Neural progenitor cell (in vitro differentiated cells): Measurements from ENCODE around the gene TAF8. TPM values are rescaled to one million over a fixed set of nuclear protein-coding genes. Genes with fewer than 3 reads are reported as not detected.
A peak's percentile ranks its signal among the peaks of the same experiment; 100 is the strongest.
"Not testable (repeated sequence)": the region's sequence is repeated elsewhere in the genome, so short reads cannot be mapped to it uniquely, and the experiment has no call there.

Source experiments
- DNase-seq: peaks from one replicate; pipeline ENCODE4 v3.0.0-alpha.2; 2016; ENCODE audit warnings: low spot score
- H2AFZ ChIP-seq: fragments of 200-600 bp; sonication (generic); replicated peaks from 2 replicates; pipeline ENCODE4 v1.6.1; 2016; ENCODE audit warnings: antibody characterized with exemption
- H3F3A ChIP-seq: fragments of 200-600 bp; sonication (generic); 2 replicates; pipeline ENCODE4 v1.6.1; 2016; ENCODE audit warnings: antibody characterized with exemption, low read depth
- H3K27ac ChIP-seq: fragments of 200-600 bp; sonication (generic); 2 replicates; pipeline ENCODE4 v1.5.1; 2016; ENCODE audit warnings: mild to moderate bottlenecking
- H3K27me3 ChIP-seq: fragments of 200-600 bp; sonication (generic); 2 replicates; pipeline ENCODE4 v1.6.1; 2016; ENCODE audit warnings: mild to moderate bottlenecking, moderate library complexity
- H3K36me3 ChIP-seq: fragments of 200-600 bp; sonication (generic); 2 replicates; pipeline ENCODE4 v1.5.1; 2016
- H3K4me1 ChIP-seq: fragments of 200-600 bp; sonication (generic); 2 replicates; pipeline ENCODE4 v1.6.1; 2016; ENCODE audit warnings: mixed run types
- H3K4me2 ChIP-seq: fragments of 200-600 bp; sonication (generic); 2 replicates; pipeline ENCODE4 v1.6.1; 2016
- H3K4me3 ChIP-seq: fragments of 200-600 bp; sonication (generic); 2 replicates; pipeline ENCODE4 v1.5.1; 2016
- H3K79me2 ChIP-seq: fragments of 200-600 bp; sonication (generic); 2 replicates; pipeline ENCODE4 v1.6.1; 2016; ENCODE audit warnings: low read depth
- H3K9ac ChIP-seq: fragments of 200-600 bp; sonication (generic); 2 replicates; pipeline ENCODE4 v1.6.1; 2016
- H3K9me3 ChIP-seq: fragments of 200-600 bp; sonication (generic); 2 replicates; pipeline ENCODE4 v1.5.1; 2016; ENCODE audit warnings: low read depth
- H4K20me1 ChIP-seq: fragments of 200-600 bp; sonication (generic); 2 replicates; pipeline ENCODE4 v1.6.1; 2016; ENCODE audit warnings: low read depth
- H3K27ac Mint-ChIP-seq: 3 replicates; pipeline ENCODE4 v1.8.0; 2021; ENCODE audit warnings: mixed read lengths
- H3K27me3 Mint-ChIP-seq: 2 replicates; pipeline ENCODE4 v1.8.0; 2022; ENCODE audit warnings: low read depth, mild to moderate bottlenecking, inconsistent platforms, moderate library complexity, mixed read lengths; ENCODE audit not compliant: insufficient read depth
- H3K36me3 Mint-ChIP-seq: 3 replicates; pipeline ENCODE4 v1.8.0; 2021; ENCODE audit warnings: mixed read lengths
- H3K4me1 Mint-ChIP-seq: 3 replicates; pipeline ENCODE4 v1.8.0; 2021; ENCODE audit warnings: mixed read lengths
- H3K4me3 Mint-ChIP-seq: 3 replicates; pipeline ENCODE4 v1.8.0; 2021; ENCODE audit warnings: mild to moderate bottlenecking, moderate library complexity, mixed read lengths
- H3K9me3 Mint-ChIP-seq: 3 replicates; pipeline ENCODE4 v1.8.0; 2020; ENCODE audit warnings: mixed read lengths
- CTCF ChIP-seq: fragments of 200-600 bp; sonication (generic); IDR thresholded peaks from 2 replicates; pipeline ENCODE4 v1.5.1; 2017; ENCODE audit warnings: antibody characterized with exemption, mild to moderate bottlenecking
- EZH2 ChIP-seq: fragments of 200-600 bp; sonication (generic); IDR thresholded peaks from 2 replicates; pipeline ENCODE4 v1.6.1; 2017; ENCODE audit warnings: antibody characterized with exemption, mild to moderate bottlenecking, moderate library complexity
- EZH2phosphoT487 ChIP-seq: fragments of 200-600 bp; sonication (generic); IDR thresholded peaks from 2 replicates; pipeline ENCODE4 v1.6.1; 2017; ENCODE audit warnings: antibody characterized with exemption
- total RNA-seq: library from RNA; depleted of rRNA; stranded (reverse); fragments of >200 nt; gene quantifications from 2 replicates; pipeline ENCODE4 v1.2.3, GENCODE V29; 2015; ENCODE audit warnings: low replicate concordance

TAF8 gene
- 38.0 and 43.8 TPM in 2 replicates for total RNA-seq

- peak within 1 kb of the TSS; percentile 99 for H2AFZ ChIP-seq
- H3K27ac ChIP-seq: peak within 1 kb of the TSS; percentile 79
- peaks cover 32% of the 10 kb centered on the region for H3K79me2 ChIP-seq
- no peaks in the 10 kb centered on the region for H3K9me3 Mint-ChIP-seq
- peaks cover 20% of the 10 kb centered on the region for H3F3A ChIP-seq
- H3K9ac ChIP-seq: peak within 1 kb of the TSS; percentile 85
- H3K9me3 ChIP-seq: no peaks in the 10 kb centered on the region
- peaks cover 11% of the 10 kb centered on the region for H3K4me1 ChIP-seq
- peak within 1 kb of the TSS; percentile 97 for H3K4me3 Mint-ChIP-seq
- H3K4me2 ChIP-seq: peak within 1 kb of the TSS; percentile 88
- H3K27me3 Mint-ChIP-seq: peaks cover 15% of the 10 kb centered on the region
- peaks cover 31% of the 10 kb centered on the region for H3K4me1 Mint-ChIP-seq
- H3K27ac Mint-ChIP-seq: peak within 1 kb of the TSS; percentile 94
- H4K20me1 ChIP-seq: no peaks in the 10 kb centered on the region
- H3K4me3 ChIP-seq: peak within 1 kb of the TSS; percentile 83
- peaks cover 11% of the 10 kb centered on the region for H3K36me3 Mint-ChIP-seq
- peak; percentile 98 for DNase-seq
- peaks cover 15% of the 10 kb centered on the region for H3K36me3 ChIP-seq
- peaks cover 41% of the 10 kb centered on the region for H3K27me3 ChIP-seq
- TF ChIP-seq EZH2phosphoT487 (no peak), EZH2 (no peak), CTCF (no peak)
Observed at GRCh38 chr6:42050297-42051267, at the start of gene TAF8. Gene TAF8 (plus strand): TSS chr6:42050524. CDS start chr6:42050542, 18 bp downstream.

- Histone ChIP-seq H3K36me3 (no peaks in the 10 kb centered on the region), H3K79me2 (no peaks in the 10 kb centered on the region), H3K4me2 (no peak overlapping the region), H3K27me3 (no peaks in the 10 kb centered on the region), H3K4me3 (no peak overlapping the region), H3F3A (no peaks in the 10 kb centered on the region), H3K27ac (no peak overlapping the region), H2AFZ (no peak overlapping the region), H3K4me1 (no peaks in the 10 kb centered on the region), H3K9me3 (no peaks in the 10 kb centered on the region), H3K9ac (no peak overlapping the region), H4K20me1 (no peaks in the 10 kb centered on the region)
- no peak overlapping the region for H3K4me3 Mint-ChIP-seq
- H3K36me3 Mint-ChIP-seq: no peaks in the 10 kb centered on the region
- H3K27ac Mint-ChIP-seq: no peak overlapping the region
- no peaks in the 10 kb centered on the region for H3K4me1 Mint-ChIP-seq
- no peak for TF ChIP-seq CTCF
- no peak for TF ChIP-seq EZH2phosphoT487
- TF ChIP-seq EZH2: no peak
- H3K9me3 Mint-ChIP-seq: no peaks in the 10 kb centered on the region
- DNase-seq: no peak
- H3K27me3 Mint-ChIP-seq: no peaks in the 10 kb centered on the region
Observed at GRCh38 chr6:42001506-42001905, 48.8 kb upstream of the TAF8 start.

GRCh38 chr6:42003658-42004057 lies 46.7 kb upstream of the TAF8 start:
- H3K4me3 ChIP-seq, DNase-seq, H3K27ac ChIP-seq, H3K79me2 ChIP-seq, H3K27ac Mint-ChIP-seq, H3K4me3 Mint-ChIP-seq, H3K4me1 ChIP-seq, H3F3A ChIP-seq, H3K27me3 Mint-ChIP-seq, H2AFZ ChIP-seq, H3K9me3 ChIP-seq, H3K4me2 ChIP-seq, H3K27me3 ChIP-seq, H3K9me3 Mint-ChIP-seq, H3K36me3 ChIP-seq, H3K9ac ChIP-seq, H4K20me1 ChIP-seq, H3K36me3 Mint-ChIP-seq, H3K4me1 Mint-ChIP-seq: not testable (repeated sequence)
